Fibroblast of skin of back (primary cell): Measurements from ENCODE around the gene TMEM163.
A peak's percentile ranks its signal among the peaks of the same experiment; 100 is the strongest.

Experiments used
- DNase-seq: peaks from one replicate; pipeline ENCODE4 v3.0.0-alpha.2; 2013

Gene TMEM163

DNA sequence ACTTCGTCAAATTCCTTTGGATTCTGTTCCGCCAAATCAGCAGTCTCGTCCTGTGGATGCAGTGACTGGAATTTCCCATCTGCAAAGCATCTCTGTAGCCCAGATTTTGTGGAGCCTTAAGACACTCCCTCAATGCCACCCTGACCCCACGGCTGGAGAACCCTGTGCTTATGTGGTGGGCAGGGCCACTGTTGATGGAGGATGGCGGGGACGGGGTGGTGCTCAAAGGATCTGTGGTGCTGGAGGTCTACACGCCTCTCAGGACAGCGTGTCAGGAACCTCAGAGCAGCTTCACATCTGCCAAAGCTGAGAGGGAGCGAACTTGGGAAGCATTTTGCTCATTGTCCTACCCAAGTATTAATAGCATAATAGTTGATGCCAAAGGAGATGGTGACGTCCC lies 264.8 kb downstream of the TMEM163 start:
- DNase-seq = no peak

DNA sequence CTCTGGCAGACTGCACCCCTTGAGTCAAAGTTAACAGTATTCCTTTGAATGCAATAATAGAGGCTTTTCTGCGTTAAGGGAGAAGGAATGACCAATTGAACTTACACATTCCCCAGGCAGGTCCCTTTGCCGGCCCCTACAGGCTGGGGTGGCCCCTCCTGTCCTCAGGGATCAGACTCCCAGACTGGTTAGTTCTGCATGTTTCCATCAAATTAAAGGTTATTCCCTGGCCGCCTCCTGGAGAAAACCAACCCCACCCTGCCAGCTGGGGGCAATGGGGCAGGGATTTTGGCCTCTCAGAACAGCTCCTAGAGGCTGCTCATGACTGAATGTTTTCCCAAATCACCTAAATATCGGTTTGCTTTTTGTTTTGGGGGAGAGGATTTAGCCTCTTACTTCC lies 265.3 kb downstream of the TMEM163 start:
- no peak for DNase-seq

DNA sequence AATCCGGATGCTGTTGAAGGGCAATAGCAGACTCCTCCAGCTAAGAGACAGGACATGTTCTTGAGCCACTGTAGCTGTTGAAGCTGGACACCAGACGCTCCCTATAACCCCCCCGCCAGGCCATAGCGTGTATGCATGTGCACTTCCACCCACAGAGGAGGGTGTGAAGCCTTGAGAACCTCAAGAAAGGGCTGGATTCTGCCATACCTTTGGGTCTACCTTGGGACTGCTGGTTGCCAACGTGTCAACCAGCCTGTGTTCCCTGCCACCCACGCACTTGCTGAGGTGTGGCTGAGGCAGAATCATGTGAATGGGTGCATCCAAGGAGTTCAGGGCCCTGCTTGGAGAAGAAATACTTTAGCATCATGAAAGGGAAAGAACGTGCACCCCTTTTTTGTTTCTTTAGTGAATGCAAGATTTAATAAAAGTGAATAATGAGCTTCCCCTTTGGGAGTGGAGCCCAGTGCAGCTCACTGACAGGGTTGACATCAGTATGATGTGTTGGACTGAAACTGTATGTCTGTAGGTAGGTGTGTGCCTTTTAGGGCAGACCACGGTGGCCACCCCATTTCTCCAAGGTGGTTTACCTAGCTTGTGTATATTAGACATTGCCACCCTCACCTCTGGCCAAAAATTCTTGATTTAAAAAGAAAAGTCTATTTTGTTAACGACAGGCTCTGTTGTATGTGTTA lies 266.6 kb downstream of the TMEM163 start:
- no peak for DNase-seq

DNA sequence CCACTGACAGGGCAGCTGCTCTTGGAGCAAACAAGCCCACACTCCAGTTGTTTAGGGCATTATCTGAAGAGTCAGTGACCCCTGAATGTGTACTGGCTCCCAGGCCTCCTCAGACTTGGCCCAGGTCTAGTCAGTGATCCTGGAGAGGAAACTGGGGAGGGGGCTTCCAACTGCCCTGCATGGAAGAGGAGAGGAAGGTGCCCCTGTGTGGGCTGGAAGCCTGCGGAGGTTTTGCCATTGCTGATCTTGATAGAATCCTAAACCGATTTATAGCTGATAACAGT lies 267.5 kb downstream of the TMEM163 start:
- no peak for DNase-seq

DNA sequence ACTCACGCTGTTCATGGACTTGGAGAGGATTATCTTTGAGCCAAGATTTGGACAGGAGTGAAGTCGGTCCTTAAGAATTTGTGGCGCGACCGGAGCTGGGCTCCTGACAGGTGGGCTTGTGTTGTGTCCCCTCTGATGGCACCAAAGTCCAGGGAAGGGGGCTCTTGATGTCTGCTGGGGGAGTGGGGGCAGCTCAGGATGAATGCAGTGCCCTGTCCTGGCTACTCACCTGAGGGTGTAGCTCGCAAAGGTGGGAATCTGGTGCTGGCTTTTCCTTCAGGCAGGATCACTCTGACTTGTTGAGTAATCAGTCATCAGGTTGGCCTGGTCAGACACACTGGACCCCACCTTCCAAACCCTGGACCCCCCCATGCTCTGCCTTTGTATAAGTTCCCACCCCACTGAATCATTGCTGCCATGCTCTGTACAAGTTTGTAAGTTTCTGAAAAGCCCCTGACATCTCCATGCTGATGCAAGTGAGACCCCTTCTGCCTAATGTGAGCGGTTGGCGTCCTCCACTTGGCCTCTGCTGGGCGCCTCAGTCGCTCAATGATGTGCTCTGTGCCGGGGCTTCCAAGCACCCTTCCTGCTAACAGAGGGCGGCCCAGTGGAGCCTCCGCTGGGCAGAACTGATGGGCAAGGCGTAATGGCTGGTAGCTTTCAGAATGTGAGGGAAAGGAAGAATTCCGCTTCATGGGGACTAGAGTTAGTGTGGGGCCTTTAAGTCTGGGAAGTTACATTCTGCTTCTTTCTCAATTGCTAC lies 268.9 kb downstream of the TMEM163 start:
- DNase-seq = no peak

DNA sequence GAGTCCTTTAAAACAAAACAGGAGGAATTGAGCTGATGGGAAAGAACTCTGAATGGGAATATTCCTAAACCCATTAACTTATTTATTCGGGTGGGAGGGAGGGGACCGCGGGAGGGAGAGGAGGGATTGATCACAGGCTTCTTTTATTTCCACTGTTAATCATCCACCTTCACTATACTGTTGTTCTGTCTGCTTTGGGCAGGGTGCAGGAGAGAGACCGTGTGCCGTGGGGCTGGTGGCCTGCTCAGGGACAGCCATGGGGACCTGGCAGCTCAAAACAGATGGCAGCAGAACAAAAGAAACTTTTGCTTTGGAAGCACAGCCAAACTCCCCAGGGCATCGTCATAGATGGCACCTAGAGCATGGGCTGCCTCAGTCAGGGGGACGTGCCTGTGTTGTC lies 269.6 kb downstream of the TMEM163 start:
- no peak for DNase-seq

DNA sequence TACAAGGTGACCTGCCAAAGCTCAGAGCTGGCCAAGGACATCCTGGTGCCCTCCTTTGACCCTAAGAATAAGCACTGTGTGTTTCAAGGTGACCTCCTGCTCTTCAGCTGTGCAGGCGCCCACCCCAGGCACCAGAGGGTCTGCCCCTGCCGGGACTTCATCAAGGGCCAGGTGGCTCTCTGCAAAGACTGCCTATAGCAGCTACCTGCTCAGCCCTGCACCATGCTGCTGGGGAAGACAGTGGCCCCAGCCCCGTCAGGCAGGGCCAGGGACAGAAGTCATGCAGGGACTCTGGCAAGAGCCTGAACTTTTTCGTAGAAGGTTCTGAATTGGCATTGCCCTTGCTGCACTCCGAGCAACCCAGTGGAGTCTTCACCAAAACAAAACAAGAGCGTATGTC lies 270.1 kb downstream of the TMEM163 start:
- DNase-seq = no peak

DNA sequence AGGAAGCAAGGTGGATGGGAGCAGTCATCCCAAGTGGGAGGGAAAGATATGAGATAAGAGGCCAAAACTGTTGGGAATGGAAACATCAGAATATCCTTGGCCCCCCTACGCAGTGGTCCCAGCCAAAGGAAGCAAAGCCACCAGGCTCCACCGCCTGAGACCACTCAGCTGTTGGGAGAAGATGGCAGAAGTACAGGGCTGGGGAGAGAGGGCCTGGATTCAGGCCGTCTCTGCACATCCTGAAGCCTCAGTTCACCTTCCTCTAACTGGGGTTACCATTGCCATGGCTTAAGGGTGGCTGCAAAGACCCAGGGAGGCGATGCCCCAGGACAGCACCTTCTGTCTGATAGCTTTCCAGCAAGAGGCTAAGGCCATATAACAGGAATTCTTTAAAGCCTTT lies 271.1 kb downstream of the TMEM163 start:
- DNase-seq = no peak

DNA sequence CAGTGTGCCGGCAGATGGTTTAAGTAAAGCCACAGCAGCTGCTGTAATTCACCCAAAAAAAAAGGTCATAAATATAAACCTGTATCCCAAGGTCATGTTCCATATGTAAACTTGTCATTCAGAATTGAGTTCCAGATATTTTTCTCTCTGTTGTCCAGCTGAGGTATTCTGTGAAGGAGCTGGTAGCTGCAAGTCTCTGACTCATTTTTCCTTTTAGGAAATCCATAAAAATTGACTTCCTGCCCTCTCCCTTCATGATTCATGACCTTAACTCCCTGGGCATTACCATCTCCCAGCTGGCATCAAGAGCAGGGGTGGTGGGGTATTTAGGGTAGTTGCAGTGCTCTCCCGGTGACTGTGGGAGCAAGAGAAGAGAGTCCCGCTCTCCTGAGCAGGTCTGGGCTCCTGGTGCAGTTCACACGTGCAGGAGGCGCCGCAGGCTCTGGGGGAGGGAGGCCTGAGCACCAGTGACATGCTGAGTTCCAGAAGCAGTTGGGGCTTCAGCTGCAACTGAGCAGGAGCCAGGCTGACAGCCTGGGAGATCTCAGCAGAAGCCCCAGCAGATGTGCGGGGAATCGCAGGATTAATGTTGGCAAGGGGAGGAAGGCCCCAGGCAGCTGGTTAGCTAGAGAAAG lies 272.3 kb downstream of the TMEM163 start:
- DNase-seq = peak; percentile 53

DNA sequence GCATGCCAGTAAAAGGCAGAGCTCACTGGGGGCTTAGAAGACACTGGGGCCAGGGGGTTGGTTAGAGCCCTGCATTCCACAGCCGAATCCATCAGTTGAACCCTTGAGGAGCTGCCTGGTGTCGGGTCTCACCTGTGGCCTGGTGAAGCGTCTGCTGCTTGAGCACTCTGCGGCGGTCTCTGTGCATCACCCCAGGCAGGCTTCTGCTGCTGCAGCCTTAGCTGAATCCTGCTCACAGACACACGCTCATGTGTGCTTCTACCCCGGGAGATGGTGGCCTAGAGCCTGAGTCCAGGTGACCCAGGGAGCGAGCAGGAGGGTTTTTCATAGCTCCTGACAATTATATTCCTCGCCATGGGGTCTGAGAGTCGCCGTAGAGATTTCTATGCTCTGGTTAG lies 272.8 kb downstream of the TMEM163 start:
- DNase-seq = no peak

DNA sequence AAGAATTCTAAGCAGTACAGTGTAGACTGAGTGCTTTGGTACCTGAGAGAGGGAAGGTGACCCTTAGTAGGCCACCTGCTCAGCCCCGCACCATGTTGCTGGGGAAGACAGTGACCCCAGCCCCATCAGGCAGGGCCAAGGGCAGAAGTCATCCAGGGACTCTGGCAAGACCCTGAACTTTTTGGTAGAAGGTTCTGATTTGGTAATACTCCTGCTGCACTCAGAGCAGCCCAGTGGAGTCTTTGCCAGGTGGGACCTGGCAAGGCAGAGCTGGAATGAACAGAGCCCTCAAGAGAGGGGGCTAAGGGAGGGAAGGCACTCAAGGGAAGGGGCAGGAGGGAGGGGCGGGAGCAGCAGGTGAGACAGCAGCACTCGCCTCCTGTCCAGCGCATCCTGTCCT lies 273.7 kb downstream of the TMEM163 start:
- DNase-seq = no peak

DNA sequence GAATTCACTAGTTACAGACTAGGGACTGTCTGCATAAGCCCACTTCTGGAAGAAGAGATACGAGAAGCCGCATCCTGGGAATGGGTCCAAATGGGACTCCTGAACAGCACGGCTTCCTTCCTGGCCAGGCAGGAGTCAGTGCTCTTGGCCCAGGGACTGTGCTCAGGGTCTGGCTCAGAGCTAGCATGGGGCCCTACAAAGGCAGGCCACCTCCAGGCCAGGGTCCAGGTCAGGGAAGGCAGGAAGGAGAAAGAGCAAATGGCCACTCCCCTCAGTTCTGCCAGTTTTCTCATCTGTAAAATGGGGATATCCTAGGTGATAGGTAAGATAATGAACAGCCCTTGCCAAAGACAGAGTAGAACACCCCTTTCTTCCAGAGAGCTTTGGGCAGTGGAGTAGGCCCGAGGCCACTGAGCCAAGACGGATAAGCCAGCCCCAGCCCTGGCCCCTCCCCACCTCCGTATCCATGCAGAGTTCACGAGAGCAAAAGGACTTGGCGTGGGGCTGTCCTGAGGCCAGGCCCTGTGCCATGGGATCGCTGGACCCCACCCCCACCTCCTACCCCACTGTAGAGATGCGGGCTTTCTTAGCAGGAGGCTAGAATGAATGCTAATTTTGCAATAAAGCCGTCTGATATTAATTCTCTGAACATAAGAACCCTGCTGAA lies 274.9 kb downstream of the TMEM163 start:
- no peak for DNase-seq

DNA sequence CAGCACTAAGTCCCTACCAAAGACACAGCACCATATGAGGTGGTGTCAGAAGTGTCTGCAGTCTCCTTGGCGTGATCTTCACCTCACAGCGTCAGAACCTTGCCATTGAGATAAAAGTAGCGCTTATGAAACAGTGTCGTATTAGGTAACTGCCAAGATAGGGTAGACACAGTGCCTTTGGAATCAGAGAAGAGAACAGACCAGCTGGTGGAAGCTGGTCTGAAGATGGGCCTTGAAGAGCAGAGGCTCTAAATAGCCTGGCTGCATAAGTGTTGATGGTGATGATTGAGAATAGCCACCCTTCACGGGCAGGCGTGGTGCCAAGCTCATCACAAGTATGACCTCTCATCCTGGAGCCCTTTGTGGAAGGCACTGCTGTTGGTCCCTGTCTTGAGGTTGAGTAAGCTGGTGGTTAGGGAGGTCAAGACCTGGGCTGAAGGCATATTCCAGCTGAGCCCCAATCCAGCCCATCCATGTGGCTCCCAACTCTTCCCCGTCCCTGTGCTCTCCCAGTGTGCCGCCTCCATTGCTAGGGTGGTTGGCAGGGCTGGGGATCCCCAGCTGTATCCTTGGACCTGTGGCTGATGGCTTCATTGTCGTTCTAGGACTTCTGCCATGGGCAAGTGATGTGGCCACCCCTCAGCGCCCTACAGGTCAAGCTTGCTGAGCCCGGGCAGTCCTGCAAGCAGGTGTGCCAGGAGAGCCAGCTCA lies 277.5 kb downstream of the TMEM163 start:
- DNase-seq = no peak

DNA sequence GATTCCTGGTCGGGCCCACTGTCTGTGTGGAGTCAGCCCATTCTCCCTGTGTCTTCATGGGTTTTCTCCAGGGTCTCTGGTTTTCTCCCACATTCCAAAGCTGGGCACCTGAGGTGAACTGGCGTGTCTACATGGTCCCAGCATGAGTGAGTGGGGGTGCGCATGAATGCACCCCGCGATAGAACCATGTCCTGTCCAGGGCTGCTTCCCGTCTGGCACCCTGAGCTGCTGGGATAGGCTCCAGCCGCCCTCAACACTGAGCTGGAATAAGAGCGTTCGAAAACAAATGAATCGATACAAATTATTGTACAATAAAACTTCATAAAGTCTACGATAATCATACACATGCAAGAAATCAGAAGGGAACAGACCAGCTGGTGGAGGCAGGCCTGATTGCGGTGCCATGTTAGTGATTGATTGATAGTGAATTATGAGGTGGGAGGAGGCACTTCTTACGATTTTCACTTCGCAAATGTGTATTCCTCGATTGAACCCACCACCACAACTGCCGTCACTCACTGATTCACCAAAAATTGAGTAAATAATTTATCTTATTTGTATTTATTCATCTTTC lies 278.4 kb downstream of the TMEM163 start:
- DNase-seq = no peak

DNA sequence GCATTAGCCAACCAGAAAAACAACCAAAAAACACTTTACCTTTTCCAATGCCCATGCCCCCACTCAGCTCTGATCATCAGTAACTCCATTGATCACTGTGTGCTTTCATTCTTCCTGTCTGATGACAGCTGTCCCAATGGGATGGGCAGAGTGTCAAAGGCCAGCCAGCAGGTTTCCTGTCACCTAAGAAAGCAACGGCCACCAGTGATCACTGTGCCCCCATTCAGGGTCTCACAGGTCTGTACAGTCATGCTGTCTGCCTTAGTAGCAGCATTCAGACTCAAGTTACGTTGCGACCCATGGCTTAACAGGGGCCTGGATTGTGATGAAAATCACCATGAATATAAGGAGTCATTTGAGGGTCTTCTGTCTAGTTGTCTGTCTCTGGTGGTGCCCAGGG lies 280.4 kb downstream of the TMEM163 start:
- no peak for DNase-seq

DNA sequence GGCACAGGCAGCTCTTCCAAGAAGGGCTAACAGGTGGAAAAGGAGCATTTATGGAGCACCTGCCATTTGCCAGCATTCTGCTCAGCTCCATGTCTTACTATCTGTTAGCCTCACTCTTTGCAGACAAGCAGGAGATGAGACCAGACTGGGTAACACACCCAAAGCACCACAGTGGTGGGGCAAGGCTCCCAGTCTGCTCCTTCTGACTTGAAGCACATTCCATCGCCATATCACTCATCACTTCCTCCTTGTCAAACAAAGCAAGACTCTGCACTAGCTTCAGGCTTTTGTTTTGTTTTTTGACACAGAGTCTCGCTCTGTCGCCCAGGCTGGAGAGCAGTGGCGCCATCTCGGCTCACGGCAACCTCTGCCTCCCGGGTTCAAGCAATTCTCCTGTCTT lies 282.1 kb downstream of the TMEM163 start:
- peak; percentile 44 for DNase-seq

DNA sequence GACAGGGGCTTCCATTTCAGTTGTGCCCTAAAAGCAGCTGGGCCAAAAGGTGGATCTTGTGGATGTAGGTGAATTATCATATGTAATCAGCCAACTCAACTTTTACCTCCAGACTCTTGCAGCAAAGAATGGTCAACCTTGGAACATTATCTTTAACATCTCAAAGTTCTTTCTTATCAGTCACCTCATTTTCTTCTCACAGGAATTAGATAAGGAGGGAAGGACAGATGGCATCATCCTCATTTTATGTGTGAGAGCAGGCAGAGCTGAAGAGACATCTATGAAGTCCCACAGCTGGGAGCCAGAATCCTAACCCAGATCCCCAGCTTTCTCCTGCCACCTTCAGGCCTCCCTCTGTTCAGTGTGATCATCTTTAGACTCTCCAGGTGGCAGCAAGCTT lies 282.9 kb downstream of the TMEM163 start:
- no peak for DNase-seq

DNA sequence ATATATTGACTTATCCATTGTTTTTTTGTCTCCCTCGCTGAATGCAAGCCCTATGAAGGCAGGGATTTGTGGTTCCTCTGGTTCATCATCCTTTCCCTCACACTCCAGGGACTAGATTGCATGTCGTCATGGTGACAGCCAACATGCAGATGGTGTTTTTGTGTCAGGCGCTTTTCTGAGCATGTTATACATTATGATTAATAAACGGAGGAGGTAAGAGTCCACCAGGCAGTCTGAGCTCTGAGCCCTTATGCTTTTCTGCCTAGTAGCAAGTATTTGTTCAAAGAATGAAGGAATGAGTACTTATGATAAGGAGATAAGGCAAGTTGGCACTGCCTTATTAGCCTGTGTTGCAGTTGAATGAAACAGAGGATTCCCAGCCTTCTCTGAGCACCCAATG lies 283.3 kb downstream of the TMEM163 start:
- no peak for DNase-seq

DNA sequence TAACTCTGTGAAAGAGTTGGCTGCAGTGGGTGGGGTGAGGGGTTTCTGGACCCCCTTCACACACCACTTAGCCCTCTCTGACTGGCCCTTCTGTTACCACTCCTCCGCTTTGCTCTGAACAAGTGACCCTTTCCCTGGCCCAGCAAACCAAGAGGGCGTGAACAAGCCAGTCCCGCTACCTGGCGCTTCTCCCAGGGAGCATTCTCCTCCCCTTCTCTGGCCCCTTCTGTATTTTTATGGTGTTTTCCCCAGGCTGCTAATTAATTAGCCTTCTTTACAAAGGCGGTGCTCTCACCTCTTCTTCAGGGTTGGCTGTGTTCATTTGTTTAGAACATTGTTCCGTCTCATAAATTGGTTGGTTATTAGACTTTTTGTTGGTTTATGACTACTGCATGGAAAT lies 284.8 kb downstream of the TMEM163 start:
- no peak for DNase-seq

DNA sequence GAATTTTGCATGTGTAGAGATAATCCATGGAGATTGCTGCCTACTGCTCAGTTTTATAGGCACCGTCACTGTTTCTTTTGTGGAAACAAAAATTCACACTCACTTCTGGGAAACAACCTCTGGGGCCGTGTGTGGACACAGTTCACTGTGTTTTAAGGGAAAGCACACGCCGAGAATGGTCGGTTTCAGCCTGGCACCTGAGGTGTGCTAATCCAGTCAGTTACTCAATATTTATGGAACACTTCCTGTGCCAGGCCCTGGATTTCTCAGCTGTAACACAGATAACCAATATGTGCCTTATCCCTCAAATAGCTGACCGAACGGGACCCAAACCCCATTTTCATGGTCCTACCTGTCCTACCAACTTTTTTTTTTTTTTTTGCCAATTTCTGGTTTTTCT lies 285.3 kb downstream of the TMEM163 start:
- no peak for DNase-seq

DNA sequence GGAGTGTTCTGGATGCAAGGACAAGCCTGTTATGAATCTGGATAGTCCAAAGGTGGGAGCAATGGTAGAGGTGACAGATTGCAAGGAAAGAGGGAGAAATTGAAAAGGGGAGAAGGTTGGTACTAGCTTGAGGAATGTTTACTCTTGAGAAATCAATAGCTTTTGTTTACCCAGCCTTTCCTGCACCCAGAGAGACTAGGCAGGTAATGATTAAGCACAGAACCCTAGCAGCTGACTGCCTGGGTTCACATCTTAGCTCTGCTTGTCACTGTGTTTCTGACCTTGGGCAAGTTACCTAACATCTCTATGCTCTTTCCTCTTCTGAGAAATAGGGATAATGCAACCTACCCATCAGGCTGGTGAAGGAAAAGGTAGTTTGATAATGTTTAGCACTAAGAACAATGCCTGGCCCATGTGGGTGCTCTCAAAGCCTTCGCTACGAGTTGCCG lies 286.3 kb downstream of the TMEM163 start:
- no peak for DNase-seq

DNA sequence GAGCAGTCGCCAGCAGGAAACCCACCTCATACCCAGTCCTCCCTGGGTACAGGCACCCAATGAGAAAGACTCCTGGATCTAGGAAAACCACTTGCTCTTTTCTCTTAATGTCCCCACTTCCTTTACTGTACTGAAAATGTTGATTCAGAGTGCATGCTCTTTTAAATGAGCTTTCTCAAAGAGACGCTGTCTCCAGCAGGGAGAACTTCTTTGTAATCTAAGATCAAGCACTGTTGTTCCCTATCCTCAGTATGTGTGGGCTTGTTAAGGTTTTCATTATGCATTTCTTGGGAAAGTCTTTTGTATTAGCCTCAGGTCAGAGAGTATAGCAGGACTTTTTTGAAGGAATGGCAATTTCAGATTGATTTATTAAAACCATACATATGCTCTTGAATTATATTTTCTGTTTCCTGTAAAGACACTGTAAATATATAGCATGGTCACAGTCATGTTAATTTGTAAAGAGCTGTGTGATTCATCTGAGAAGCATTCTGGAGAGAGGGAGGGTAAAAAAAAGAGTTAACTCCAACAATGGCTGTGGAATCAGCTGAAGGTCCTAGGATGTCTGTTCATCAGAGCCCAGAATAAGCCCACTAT lies 286.9 kb downstream of the TMEM163 start:
- peak; percentile 76 for DNase-seq
